Pons (tissue), 1 donor: Measurements from ENCODE around the gene DYRK1B.

ENCODE experiments used
- DNase-seq: peaks from one replicate; pipeline ENCODE4 v3.0.0-alpha.2; 2016; ENCODE audit warnings: low spot score

DYRK1B gene

DNA sequence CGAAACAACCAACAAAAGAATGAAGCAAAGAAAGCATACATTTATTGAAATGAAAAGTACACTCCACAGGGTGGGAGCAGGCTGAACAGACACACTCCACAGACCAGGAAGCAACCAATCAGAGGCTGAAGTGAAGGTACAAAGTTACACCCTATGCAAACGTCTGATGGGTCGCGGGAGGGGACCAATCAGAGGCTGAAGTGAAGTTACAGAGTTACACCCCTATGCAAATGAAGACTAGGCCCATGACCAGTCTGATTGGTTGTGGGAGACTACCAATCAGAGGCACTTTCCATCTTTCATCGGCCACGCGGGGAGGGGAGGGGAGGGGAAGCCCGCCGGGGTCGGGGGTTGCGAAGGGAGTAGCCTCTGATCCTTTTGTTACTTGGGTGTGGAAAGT, 24.6 kb upstream of the DYRK1B start:
- no peak for DNase-seq

DNA sequence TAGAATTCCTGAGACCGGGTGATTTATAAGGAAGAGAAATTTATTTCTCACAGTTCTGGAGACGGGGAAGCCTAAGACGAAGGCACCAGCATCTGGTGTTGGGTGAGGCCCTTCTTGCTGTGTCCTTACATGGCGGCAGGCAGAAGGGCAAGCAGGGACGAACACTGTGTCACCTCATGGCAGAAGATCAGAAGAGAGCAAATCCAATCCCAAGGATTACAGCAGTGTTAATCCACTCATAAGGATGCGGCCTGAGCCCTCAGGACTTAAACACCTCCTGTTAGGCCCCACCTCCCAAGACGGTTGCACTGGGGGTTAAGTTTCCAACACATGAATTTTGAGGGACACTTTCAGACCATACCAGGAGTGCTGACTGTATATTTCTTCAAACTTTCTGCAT, 18.9 kb upstream of the DYRK1B start:
- no peak for DNase-seq

DNA sequence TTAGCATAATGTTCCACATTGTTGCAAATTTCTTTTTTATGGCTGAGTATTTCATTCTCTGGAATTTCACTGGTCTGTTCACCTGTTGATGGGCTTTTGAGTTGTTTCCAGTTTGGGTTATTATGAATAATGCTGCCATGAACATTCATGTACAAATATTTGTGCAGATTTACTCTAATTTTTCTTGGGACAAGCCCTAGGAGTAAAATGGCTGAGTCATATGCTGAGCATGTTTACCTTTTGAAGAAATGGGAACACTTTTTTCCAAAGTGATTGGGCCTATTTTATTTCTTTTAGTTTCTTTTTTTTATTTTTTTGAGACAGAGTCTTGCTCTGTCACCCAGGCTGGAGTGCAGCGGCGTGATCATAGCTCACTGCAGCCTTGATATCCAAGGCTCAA, 16.9 kb upstream of the DYRK1B start:
- no peak for DNase-seq

DNA sequence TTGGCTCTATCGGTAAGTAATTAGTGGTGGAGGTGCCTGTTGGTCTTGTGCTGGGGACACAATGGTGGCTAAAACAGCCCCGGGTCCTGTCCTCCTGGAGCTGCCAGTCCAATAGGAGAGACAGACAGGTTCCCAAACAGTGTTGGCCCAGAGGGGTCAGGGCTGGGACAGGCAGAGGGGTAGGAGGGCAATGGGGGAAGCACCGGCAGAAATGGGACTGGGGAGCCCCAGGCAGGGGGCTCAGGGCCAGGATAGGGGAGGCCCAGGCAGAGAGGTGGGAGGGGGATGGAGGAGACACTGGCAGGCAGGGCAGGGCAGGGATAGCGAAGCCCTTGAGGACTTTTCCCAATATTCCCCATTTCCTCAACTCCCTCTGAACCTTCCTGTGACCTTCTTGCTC, 14.4 kb upstream of the DYRK1B start:
- no peak for DNase-seq

DNA sequence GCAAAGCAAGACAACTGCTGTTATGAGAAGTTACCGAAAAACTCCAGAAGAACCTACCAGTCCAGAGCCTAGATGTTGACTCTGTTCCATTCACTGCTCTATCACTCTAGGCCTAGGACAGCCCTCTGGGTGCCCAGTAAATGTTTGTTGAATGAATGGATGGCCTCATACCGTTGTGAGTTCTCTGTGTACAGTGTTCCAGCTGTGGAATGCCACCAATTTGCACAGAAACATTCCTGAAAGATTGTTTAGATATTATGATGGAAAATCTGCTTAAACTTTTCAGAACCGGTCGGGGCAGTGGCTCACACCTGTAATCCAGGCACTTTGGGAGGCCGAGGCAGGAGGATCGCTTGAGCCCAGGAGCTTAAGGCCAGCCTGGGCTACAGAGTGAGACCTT, 13.6 kb upstream of the DYRK1B start:
- no peak for DNase-seq

DNA sequence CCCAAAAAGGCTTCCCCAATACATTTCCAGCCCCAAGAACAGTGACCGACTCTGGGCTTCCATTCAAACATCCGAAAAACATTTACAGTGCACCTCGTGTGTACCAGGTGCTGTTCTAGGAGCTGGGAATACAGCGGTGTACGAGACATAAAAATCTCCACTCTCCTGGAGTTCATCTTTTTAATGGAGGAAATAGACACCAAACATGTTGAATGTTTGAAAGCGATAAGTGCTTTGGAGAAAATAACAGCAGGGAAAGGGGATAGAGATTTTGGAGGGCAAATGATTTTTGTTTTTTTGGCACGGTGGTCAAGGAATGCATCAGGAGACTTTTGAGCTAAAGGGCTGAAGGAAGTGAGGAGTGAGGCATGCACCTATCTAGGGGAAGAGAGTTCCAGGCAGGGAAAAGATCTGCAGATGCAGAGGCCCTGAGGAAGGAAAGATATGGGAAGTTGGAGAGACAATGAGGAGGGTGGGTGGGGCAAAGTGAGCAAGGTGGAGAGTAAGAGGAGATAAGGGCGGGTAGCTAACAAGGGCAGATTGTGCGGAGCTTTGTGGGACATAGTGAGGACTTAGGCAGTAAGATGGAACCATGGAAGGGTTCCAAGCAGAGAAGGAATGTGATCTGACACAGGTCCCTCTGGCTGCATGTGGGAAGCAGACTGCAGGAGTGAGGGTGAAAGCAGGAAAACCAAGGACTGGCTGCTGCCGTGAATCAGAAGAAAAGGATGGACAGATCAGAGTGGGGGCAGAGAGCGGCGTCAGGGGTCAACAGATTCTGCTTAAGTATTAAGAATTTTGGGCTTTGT, 12.9 kb upstream of the DYRK1B start:
- DNase-seq: no peak

DNA sequence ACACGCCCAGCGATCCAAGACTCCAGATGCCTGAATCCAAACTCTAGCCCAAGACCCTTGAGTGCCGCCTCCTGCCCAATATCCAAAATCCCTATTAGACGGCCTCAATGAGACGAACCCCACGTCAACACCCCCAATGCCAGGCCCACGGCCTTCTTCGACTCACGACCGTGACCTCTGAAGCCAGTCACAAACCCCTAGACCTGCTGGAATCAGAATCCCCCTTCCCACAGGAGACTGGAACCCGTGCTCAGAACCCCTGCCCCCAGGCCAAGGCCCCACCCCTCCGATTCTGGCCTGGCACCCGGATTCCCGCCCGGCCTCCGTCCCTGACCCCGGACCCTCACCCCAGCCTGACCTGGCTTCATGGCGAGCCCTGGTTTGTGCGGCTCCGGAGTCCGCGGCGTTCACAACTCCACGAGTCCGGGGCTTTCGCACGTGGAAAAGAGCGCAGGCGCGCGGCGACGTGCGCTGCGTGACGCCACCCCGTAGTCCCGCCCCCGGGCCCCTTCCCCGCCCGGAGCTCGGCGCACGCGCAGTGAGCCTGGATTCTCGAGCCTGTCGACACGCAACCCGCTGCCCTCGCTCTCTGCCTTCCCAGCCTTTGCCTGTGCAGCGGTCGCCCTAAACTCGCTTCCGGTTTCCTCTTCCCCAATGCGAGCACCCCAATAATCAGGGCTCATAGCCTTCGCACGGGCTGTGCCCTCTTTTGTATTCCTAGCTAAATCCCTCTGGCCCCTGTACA, 12.1 kb upstream of the DYRK1B start, which contains the start of gene FBL:
FBL (minus strand) TSS at position 447 of the 745 bp plus-strand sequence; CDS start at position 368, 79 bp downstream.
- DNase-seq: peak; percentile 89

DNA sequence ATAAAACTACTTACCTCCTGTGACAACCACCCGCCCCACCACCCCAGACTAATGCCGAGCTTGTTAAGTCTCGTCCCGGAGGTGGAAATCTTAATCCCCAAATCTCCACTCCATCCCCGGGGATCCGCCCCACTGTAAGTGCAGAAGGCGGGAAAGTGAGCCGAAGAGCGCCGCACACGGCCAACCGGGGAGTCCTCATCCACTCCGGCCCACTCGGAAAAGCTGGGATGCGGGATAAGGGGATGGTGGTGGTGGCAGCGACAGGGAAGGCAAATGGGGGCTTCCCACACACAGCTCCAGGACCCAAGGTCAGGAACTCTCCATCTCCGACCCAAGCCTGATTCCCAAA, 11.6 kb upstream of the DYRK1B start:
- no peak for DNase-seq

DNA sequence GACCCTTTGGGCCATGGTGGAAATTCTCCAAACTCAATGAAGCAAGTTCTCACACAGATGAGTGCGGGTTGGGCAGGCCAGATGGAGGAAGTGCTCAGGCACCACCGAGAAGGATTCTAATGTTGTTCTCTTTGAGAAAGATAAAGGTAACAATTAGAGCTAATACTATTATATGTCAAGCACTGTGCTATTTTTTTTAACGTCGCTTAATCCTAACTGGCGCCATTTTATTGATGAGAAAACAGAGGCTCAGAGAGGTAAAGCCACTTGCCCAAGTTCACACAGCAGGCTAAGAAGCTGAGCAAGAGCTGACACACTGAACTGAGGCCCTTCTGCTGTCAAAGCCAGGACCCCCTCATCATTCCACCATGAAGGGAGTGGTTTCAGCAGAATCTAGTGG, 11.2 kb upstream of the DYRK1B start:
- DNase-seq: no peak

DNA sequence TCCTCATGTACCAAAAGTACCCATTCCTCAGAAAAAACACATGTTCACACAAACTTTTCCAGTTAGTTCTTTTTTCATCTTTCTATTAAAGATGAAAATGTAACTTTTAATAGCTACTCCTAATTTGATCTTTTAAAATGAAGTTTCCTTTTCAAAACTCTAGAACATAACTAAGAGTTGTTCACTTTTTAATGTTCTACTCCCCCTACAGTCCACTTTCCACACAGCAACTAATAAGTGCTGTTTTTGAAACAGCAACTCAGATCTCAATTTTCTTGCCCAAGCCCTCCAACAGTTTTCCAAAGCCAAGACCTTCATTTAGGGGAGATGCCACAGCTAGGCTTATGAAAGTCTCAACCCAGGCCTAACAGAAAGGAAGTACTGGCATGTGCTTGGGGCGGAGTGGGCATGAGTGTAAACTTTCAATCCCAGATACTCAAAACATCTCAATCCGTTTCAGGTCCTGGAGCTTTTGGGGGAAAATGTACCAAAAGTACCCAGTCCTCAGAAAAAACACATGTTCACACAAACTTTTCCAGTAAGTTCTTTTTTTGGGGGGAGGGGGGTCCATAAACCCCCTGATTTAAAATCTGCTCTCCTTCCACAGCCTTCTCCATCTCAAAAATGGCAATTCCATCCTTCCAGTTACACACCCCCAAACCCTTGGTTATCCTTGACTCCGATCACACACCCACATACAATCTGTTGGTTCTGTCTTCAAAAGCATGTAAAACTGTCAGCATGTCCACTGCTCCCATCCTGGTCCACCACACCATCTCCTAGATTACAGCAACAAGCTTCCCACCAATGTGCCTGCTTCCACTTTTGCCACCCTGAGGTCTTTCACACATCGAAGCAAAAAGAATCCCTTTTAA, 10.2 kb upstream of the DYRK1B start:
- DNase-seq: peak; percentile 51

DNA sequence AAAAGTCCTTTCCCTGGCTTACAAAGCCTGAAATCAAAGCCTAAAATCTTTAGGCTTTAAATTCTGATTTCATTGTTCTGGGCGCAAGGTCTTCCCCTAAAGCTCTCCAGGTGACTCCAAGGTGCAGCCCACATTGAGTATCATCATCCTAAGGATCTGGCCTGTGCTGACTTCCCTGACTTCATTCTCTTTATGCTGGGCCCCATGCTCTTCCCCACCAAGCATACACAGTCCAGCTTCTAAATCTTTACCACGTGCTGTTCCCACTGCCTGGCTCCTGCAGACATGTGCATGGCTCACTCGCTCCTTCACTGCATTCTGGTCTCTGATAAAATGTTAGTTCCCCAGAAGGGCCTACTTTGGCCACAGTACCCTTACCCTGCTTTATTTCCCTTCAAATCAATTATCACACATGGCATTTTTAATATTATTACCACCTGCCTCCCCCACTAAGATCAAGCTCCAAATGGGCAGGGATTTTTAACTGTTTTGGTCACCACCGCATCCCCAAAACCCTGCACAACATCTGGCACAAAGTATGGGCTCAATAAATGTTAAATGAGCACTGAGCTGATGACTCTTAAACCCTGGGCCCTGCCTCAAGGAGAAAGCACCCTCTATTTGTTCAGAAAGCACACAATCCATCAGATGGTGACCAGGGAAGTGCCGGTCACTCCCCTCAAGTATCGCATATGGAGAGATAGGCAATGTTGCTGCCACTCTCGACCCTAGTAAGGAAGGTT, 8.9 kb upstream of the DYRK1B start:
- DNase-seq: no peak

DNA sequence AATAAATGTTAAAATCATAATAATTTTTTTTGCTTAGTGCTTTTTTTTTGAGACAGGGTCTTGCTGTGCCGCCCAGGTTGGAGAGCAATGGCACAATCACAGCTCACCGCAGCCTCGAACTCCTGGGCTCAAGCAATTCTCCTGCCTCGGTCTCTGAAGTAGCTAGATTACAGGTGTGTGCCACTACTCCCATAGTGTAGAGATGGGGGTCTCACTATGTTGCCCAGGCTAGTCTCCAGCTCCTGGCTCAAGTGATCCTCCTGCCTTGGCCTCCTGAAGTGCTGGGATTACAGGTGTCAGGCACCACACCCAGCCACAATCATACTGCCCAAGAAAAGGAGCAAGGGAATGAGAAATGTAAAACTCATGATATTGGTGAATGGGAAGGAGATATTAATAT, 7.1 kb upstream of the DYRK1B start:
- DNase-seq: no peak

DNA sequence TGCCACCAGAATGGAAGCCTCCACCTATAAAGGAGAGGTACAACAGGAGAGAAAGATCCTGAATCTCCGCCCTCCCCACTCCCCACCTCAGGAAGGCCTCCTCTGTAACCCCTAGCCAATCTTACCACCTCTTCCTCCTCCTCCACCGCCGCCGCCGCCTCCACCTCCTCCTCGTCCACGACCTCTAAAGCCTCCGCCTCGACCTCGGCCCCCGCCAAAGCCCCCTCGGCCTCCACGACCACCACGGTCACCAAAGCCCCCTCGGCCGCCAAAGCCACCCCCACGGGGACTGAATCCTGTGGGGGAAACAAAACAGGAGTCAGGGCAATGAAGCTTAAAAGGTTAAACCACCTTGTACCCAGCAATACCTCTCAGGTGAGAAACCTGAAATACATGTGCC, 6.5 kb upstream of the DYRK1B start:
- no peak for DNase-seq

DNA sequence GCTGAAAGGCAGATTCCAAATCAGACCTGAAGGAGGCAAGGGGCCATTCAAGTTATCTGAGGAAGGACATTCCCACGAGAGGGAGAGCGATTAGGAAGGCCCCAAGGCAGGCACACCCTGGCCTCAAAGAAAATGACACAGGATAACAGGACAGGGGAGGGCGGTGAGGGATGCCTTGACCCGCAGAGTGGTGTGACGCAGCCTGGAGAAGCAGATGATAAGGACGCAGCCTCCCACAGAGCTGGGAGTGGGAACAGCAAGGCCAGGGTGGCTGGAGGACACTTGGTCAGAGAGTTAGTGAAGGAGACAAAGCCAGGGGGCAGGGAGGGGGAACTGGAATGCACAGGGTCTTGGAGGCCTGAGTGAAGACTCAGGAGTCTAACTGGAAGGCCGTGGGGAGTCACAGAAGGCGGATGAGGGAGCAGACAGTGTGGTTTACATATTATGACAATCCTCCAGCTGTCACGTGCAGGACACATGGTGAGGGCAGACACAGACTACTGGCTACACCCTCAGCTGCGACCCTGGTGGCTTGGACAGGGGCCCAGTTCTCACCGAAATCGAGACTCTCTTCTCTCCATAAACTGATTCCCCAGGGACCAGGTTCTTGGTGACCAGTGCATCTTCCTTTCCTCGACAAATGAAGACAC, 5.8 kb upstream of the DYRK1B start:
- DNase-seq: no peak

DNA sequence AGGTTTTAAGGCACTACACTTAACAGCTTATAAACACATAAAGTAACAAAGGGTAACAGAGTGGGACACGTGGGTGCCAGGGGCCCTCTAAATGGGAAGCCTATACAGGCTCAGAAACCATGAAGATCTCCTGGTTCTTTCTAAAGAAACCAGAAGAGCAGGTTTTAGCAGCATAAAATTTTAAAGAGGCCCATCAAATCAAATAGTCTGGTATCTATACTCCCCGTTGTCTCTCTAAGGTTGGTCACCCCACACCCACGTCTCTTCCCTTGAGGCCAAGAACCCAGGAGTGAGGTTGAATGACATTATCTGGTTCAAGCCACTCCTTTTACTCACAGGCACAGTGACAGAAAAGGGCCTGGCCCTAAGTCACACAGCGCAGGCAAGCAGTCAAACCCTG, 4.6 kb upstream of the DYRK1B start:
- DNase-seq: no peak

DNA sequence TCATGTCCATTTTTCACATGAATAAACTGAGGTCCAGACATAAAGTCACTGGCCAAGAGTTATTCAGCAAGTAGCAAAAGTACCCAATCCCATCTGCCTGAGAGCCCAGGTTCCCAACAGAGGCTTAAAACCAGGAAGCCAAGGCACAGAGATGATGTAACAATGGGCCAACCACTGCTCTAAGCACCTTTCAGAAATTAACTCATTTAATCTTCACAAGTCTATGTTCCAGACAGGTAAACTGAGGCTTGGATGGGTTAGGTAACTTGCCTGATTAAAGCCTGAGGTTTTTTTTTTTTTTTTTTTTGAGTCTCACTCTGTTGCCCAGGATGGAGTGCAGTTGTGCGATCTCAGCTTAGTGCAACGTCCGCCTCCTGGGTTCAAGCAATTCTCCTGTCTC, 4.0 kb upstream of the DYRK1B start:
- DNase-seq: no peak

DNA sequence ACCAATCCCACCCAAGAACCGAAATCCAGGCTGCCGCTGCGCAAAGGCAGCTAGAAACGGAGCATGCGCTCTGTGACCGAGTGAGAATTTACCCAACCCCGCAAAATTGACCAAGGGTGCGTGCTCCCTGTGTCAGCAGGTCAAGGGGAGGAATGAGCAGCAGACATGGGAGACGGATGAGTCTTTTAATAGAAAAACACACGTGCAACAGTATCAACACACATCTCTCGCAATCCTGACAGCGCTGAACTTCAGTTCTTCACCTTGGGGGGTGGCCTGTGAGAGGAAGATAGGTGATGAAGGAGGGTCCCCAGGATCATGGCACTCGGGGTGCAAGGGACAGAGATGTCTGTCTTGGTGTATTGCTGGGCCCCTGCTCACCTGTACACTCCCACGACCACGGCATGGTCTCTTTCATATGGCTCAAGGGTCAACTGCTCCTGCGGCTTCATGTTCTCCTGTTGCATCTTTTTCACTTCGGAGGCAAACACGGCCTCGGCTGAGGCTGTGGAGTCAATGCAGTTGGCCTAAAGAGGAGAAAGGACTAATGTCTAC, 402 bp upstream of the DYRK1B start:
- DNase-seq: no peak

DNA sequence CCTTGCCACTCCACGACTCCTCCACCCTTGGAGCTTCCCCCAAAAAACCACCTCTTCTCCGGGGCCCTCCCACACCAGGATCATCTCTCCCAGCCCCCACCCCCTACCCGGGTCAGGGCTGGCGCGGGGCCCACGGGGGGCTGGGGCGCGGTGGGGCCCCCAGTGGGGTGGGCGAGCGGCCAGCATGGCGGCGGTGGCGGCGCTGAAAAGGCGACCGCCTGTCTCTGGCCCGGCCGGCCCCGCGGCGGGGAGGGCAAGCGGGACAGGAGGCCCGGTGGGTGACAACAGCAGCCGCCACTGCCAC, 850 bp downstream of the DYRK1B start:
- no peak for DNase-seq

DNA sequence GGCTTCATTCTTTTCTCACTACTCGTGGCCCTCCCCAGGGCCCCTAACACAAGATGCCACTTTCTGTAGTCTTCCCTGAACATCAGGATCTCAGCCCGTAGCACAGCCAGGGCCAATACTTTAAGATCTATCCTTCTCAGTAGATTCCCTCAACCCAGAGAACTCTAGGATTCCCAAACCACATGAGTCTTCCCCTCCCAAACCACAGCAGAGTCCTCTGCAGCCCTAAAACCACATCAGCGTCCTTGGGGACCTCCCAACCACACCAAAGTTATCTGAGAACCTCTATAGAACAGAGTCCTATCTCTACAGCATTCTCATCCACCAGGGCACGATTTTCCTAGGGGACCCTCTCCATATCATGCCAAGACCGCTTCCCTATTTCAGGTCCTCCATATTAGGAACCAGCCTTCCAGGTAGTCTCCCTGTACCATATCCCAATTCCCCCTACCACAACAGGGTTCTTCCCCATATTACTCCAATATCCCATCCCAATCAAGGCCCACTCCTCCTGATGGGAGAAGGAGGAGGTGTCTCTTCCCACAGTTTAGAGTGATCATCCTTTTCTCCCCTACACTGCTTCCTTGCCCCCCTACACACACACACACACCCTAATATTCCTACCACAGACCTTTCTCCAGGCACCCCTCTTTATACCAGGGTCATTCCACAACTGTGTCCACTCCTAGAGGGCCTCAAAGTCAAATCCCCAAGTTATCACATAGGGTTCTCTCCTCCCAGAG, 1.4 kb downstream of the DYRK1B start:
- no peak for DNase-seq

DNA sequence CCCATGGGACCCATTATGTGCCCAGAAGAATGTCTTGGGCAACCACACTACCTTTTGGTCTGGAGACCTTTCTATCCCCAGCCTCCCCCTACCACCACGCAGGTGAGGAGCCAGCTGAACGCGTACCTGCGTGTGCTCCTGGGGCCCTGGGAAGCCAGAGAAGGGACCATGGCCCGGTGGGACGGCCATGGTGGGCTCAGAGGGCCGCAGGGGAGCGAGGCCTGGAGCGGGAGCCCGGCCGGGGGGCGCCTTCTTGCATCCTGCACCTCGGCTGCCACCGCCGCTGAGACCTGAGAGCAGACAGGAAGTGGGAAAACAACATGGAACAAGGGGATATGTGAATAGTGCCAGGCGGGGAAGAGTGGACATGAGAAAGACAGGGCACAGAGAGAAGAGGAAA, 2.3 kb downstream of the DYRK1B start:
- no peak for DNase-seq

DNA sequence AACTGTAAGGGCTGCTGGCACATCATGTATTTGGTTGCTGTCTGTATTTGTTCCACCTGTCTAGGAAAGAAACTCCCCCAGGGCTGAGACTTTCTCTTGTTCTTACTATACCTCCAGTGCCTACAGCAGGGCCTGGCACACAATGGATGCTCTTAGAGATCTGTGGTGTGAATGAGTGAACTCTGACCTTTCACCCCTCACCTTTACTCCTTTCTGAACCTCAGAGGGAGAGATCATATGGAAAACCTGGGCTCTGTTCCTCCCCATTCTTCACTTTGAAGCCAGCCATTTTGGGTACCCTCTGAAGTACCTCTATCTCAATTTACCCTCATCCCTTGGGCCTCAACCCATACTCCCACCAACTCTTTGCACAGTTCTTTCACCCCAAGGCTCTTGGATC, 3.1 kb downstream of the DYRK1B start:
- no peak for DNase-seq
